PC-3 (cell line): ENCODE data around the gene RDH16. TPM values are rescaled to one million over a fixed set of nuclear protein-coding genes. Genes with fewer than 3 reads are reported as not detected.
"Not testable (repeated sequence)": the region's sequence is repeated elsewhere in the genome, so short reads cannot be mapped to it uniquely, and the experiment has no call there.

Source experiments
- ATAC-seq: fragments of 200-7000 bp; cut with Tn5 transposase; 2 replicates; pipeline ENCODE4 v1.9.1; 2020; ENCODE audit warnings: mild to moderate bottlenecking, moderate library complexity
- BruUV-seq: library from RNA; stranded (reverse); fragments of 400-500 nt; replicated peaks from 2 replicates; lab custom pipeline; 2021; lab: Mats Ljungman, UMichigan
- CTCF ChIA-PET: fragments of 300-600 bp; sonication (Branson Sonifier 250); formaldehyde crosslinking; loops from one replicate; lab custom pipeline; 2022; ENCODE audit warnings: antibody characterized with exemption; lab: Charles Lee
- POLR2A ChIA-PET: fragments of 300-600 bp; sonication (Branson Sonifier 250); formaldehyde crosslinking; loops from one replicate; lab custom pipeline; 2022; ENCODE audit warnings: antibody characterized with exemption; ENCODE audit not compliant: unreplicated experiment; lab: Charles Lee
- DNase-seq: peaks from one replicate; pipeline ENCODE4 v3.0.0-alpha.2; 2015
- H2AFZ ChIP-seq: fragments of 300-600 bp; sonication (generic); 2 replicates; pipeline ENCODE4 v1.6.0; 2016; ENCODE audit warnings: antibody characterized with exemption, low read length
- H3F3A ChIP-seq: fragments of 300-600 bp; sonication (generic); one replicate; pipeline ENCODE4 v1.6.0; 2017; ENCODE audit warnings: antibody characterized with exemption, low read length, control low read depth, mild to moderate bottlenecking; ENCODE audit not compliant: unreplicated experiment
- H3K27ac ChIP-seq: fragments of 300-600 bp; sonication (generic); 2 replicates; pipeline ENCODE4 v1.5.1; 2016; ENCODE audit warnings: mild to moderate bottlenecking, low read length
- H3K27me3 ChIP-seq: fragments of 300-600 bp; sonication (generic); 2 replicates; pipeline ENCODE4 v1.6.1; 2016; ENCODE audit warnings: low read length, mixed read lengths
- H3K36me3 ChIP-seq: fragments of 300-600 bp; sonication (generic); 2 replicates; pipeline ENCODE4 v1.6.1; 2016; ENCODE audit warnings: low read depth, mixed run types, low read length, mixed read lengths
- H3K4me1 ChIP-seq: fragments of 300-600 bp; sonication (generic); 2 replicates; pipeline ENCODE4 v1.5.1; 2016; ENCODE audit warnings: low read length; ENCODE audit not compliant: insufficient read depth
- H3K4me2 ChIP-seq: fragments of 300-600 bp; sonication (generic); 2 replicates; pipeline ENCODE4 v1.6.0; 2016; ENCODE audit warnings: low read length
- H3K4me3 ChIP-seq: fragments of 300-600 bp; sonication (generic); 2 replicates; pipeline ENCODE4 v1.5.1; 2016; ENCODE audit warnings: mild to moderate bottlenecking, low read length, mixed read lengths
- H3K79me2 ChIP-seq: fragments of 300-600 bp; sonication (generic); 2 replicates; pipeline ENCODE4 v1.6.1; 2017; ENCODE audit warnings: low read length, mixed read lengths
- H3K9ac ChIP-seq: fragments of 300-600 bp; sonication (generic); 2 replicates; pipeline ENCODE4 v1.6.0; 2016; ENCODE audit warnings: mild to moderate bottlenecking, low read length
- H3K9me2 ChIP-seq: fragments of 300-600 bp; sonication (generic); replicated peaks from 2 replicates; pipeline ENCODE4 v1.6.1; 2016; ENCODE audit warnings: mixed run types, low read length, mixed read lengths
- H3K9me3 ChIP-seq: fragments of 300-600 bp; sonication (generic); 2 replicates; pipeline ENCODE4 v1.6.1; 2016; ENCODE audit warnings: low read length, mixed read lengths
- H4K20me1 ChIP-seq: fragments of 300-600 bp; sonication (generic); 2 replicates; pipeline ENCODE4 v1.6.1; 2016; ENCODE audit warnings: low read length, mixed read lengths
- CTCF ChIP-seq: fragments of 300-600 bp; sonication (generic); conservative IDR thresholded peaks from 2 replicates; pipeline ENCODE4 v1.5.1; 2017; ENCODE audit warnings: antibody characterized with exemption, low read depth, mild to moderate bottlenecking, low read length
- EZH2 ChIP-seq: fragments of 300-600 bp; sonication (generic); IDR thresholded peaks from one replicate; pipeline ENCODE4 v1.6.1; 2017; ENCODE audit warnings: antibody characterized with exemption, mild to moderate bottlenecking, low read length; ENCODE audit not compliant: unreplicated experiment
- EZH2phosphoT487 ChIP-seq: fragments of 300-600 bp; sonication (generic); IDR thresholded peaks from 2 replicates; pipeline ENCODE4 v1.6.1; 2018; ENCODE audit warnings: mild to moderate bottlenecking, antibody characterized with exemption, low read length, borderline replicate concordance
- intact Hi-C: fragments of 100-400 bp; cut with micrococcal nuclease; formaldehyde crosslinking; loops from 2 replicates; pipeline ENCODE4 v1.9.0; 2023
- total RNA-seq: library from RNA; depleted of rRNA; stranded (reverse); fragments of >200 nt; gene quantifications from 2 replicates; pipeline ENCODE4 v1.2.3, GENCODE V29; 2014

Gene RDH16
- total RNA-seq, 1 experiment from 2014 or later = 0.73 TPM

GRCh38 chr12:56987551-56988053, 30.2 kb upstream of the RDH16 start:
- Histone ChIP-seq H3F3A (no peaks in the 10 kb centered on the region), H3K79me2 (no peaks in the 10 kb centered on the region), H3K9me3 (no peaks in the 10 kb centered on the region), H3K9ac (no peak overlapping the region), H3K4me2 (no peak overlapping the region), H3K27ac (no peak overlapping the region), H3K9me2 (no peaks in the 10 kb centered on the region), H3K4me3 (no peak overlapping the region), H3K27me3 (no peaks in the 10 kb centered on the region), H3K4me1 (peaks cover 17% of the 10 kb centered on the region), H3K36me3 (no peaks in the 10 kb centered on the region), H2AFZ (0 out of 2 replicates have a peak overlapping the region, but pooled peaks have one; percentile 9), H4K20me1 (no peaks in the 10 kb centered on the region)
- BruUV-seq = no TSS peak
- TF ChIP-seq EZH2phosphoT487 (no peak), CTCF (peak; percentile 94)
- ChIA-PET CTCF (interaction anchor here (0.6 to 1.2 kb wide), 5 partner anchors 87 to 351 kb away, joined by 3 to 13 read pairs (median 3); partner anchors contain the start of gene HSD17B6), POLR2A (no interaction called here)
- ATAC-seq (peak; percentile 45), DNase-seq (peak; percentile 85)
- intact Hi-C loops = loop anchor here (1.0 to 2.0 kb wide), 4 partner anchors 40 to 351 kb away; no protein-coding TSS in a partner anchor

GRCh38 chr12:56987011-56987410, 29.6 kb upstream of the RDH16 start:
- ChIA-PET CTCF (interaction anchor here (1.0 to 1.2 kb wide), 3 partner anchors 87 to 350 kb away, joined by 3 to 13 read pairs (median 5); partner anchors contain the start of gene HSD17B6), POLR2A (no interaction called here)
- no peak for ATAC-seq
- BruUV-seq = no TSS peak
- Histone ChIP-seq H4K20me1 (no peaks in the 10 kb centered on the region), H3K27me3 (no peaks in the 10 kb centered on the region), H3K27ac (0 out of 2 replicates have a peak overlapping the region, but pooled peaks have one; percentile 69), H3K9ac (no peak overlapping the region), H3K4me2 (no peak overlapping the region; the same call in 1 of the 2 replicates), H3K36me3 (no peaks in the 10 kb centered on the region), H3K9me3 (no peaks in the 10 kb centered on the region), H3K4me3 (no peak overlapping the region), H3K79me2 (no peaks in the 10 kb centered on the region), H3K4me1 (peaks cover 17% of the 10 kb centered on the region), H2AFZ (no peak overlapping the region), H3F3A (no peaks in the 10 kb centered on the region), H3K9me2 (no peaks in the 10 kb centered on the region)
- intact Hi-C loops = loop anchor here (1.0 to 2.0 kb wide), 4 partner anchors 40 to 350 kb away; no protein-coding TSS in a partner anchor
- DNase-seq = no peak
- no peak for TF ChIP-seq EZH2
- no peak for TF ChIP-seq EZH2phosphoT487
- no peak for TF ChIP-seq CTCF

- ChIA-PET POLR2A (interaction anchor here (0.6 kb wide), 1 partner anchor 98 kb away, joined by 5 read pairs; no protein-coding TSS in a partner anchor), CTCF (interaction anchor here (0.6 to 0.9 kb wide), 5 partner anchors 16 to 228 kb away, joined by 3 to 4 read pairs (median 4); no protein-coding TSS in a partner anchor)
- H3K9me3 ChIP-seq, H2AFZ ChIP-seq, H3K36me3 ChIP-seq, H3F3A ChIP-seq, H4K20me1 ChIP-seq, BruUV-seq, H3K9ac ChIP-seq, H3K79me2 ChIP-seq, H3K9me2 ChIP-seq, H3K27me3 ChIP-seq, H3K4me3 ChIP-seq: not testable (repeated sequence)
- Histone ChIP-seq H3K4me1 (peaks cover 17% of the 10 kb centered on the region), H3K27ac (peak overlapping the region; percentile 69), H3K4me2 (peak overlapping the region; percentile 14)
- peak; percentile 96 for ATAC-seq
- TF ChIP-seq CTCF = 0 out of 2 replicates have a peak, but pooled peaks have one; percentile 8
- DNase-seq = peak; percentile 95
- intact Hi-C loops = loop anchor here (2.0 kb wide), 1 partner anchor 349 kb away; no protein-coding TSS in a partner anchor
Measured at GRCh38 chr12:56985714-56986113, 28.3 kb upstream of the RDH16 start.
